Left ventricle myocardium inferior (tissue), 1 donor: ENCODE results near the gene ULK2. TPM values are rescaled to one million over a fixed set of nuclear protein-coding genes. Genes with fewer than 3 reads are reported as not detected.
A peak's percentile ranks its signal among the peaks of the same experiment; 100 is the strongest.

Source experiments
- DNase-seq: peaks from one replicate; pipeline ENCODE4 v3.0.0-alpha.2; 2020
- H3K27ac ChIP-seq: fragments of 200-600 bp; replicated peaks from 2 replicates; pipeline ENCODE4 v1.8.0; 2021
- H3K27me3 ChIP-seq: fragments of 200-600 bp; 2 replicates; pipeline ENCODE4 v1.8.0; 2021; ENCODE audit warnings: low read depth
- H3K36me3 ChIP-seq: fragments of 200-600 bp; 2 replicates; pipeline ENCODE4 v1.8.0; 2021
- H3K4me1 ChIP-seq: fragments of 200-600 bp; 2 replicates; pipeline ENCODE4 v1.8.0; 2021
- H3K4me3 ChIP-seq: fragments of 200-600 bp; 2 replicates; pipeline ENCODE4 v1.8.0; 2021; ENCODE audit warnings: mild to moderate bottlenecking, moderate library complexity
- H3K9me3 ChIP-seq: fragments of 200-600 bp; replicated peaks from 2 replicates; pipeline ENCODE4 v1.8.0; 2021
- CTCF ChIP-seq: fragments of 200-600 bp; IDR thresholded peaks from 2 replicates; pipeline ENCODE4 v1.8.0; 2021; ENCODE audit warnings: antibody characterized with exemption, mild to moderate bottlenecking, borderline replicate concordance
- intact Hi-C: fragments of 100-400 bp; cut with micrococcal nuclease; formaldehyde crosslinking; loops from one replicate; pipeline ENCODE4 v1.11.0; 2022
- total RNA-seq: library from RNA; stranded (reverse); fragmentation: NEBNext Ultra II Directional; extraction: Animal tissue kit (Norgen Biotek cat#: 25700); gene quantifications from one replicate; pipeline ENCODE4 v1.2.1, GENCODE V29; 2021
- donor health status: DM: no; HTN: yes; CAD: no; lungs with severe emphysema.

Gene ULK2
- total RNA-seq, 1 donor from 2014 or later, result 19.1 TPM

GRCh38 chr17:19744492-19744891 lies 123.2 kb downstream of the ULK2 start:
- Histone ChIP-seq H3K27ac (peak overlapping the region; percentile 53), H3K4me3 (peak overlapping the region; percentile 70), H3K27me3 (peaks cover 13% of the 10 kb centered on the region), H3K9me3 (no peaks in the 10 kb centered on the region), H3K4me1 (peaks cover 14% of the 10 kb centered on the region), H3K36me3 (no peaks in the 10 kb centered on the region)
- DNase-seq, result no peak
- TF ChIP-seq CTCF, result no peak
- intact Hi-C loops, result no loop called here

GRCh38 chr17:19743101-19744100 lies 124.3 kb downstream of the ULK2 start:
- peaks cover 14% of the 10 kb centered on the region for H3K4me1 ChIP-seq
- H3K27me3 ChIP-seq, result peaks cover 5% of the 10 kb centered on the region
- H3K27ac ChIP-seq, result no peak overlapping the region
- intact Hi-C loops, result no loop called here
- no peaks in the 10 kb centered on the region for H3K9me3 ChIP-seq
- no peak for TF ChIP-seq CTCF
- no peak for DNase-seq
- H3K4me3 ChIP-seq, result no peak overlapping the region
- no peaks in the 10 kb centered on the region for H3K36me3 ChIP-seq

GRCh38 chr17:19742495-19742894 lies 125.2 kb downstream of the ULK2 start:
- Histone ChIP-seq H3K4me3 (no peak overlapping the region), H3K9me3 (no peaks in the 10 kb centered on the region), H3K27me3 (no peaks in the 10 kb centered on the region), H3K27ac (no peak overlapping the region), H3K4me1 (peaks cover 14% of the 10 kb centered on the region), H3K36me3 (no peaks in the 10 kb centered on the region)
- intact Hi-C loops, result no loop called here
- DNase-seq, result no peak
- TF ChIP-seq CTCF, result no peak

GRCh38 chr17:19741832-19742457 lies 125.8 kb downstream of the ULK2 start:
- TF ChIP-seq CTCF, result no peak
- Histone ChIP-seq H3K27ac (no peak overlapping the region), H3K4me1 (peaks cover 14% of the 10 kb centered on the region), H3K4me3 (no peak overlapping the region), H3K36me3 (no peaks in the 10 kb centered on the region), H3K27me3 (no peaks in the 10 kb centered on the region), H3K9me3 (no peaks in the 10 kb centered on the region)
- intact Hi-C loops, result no loop called here
- DNase-seq, result no peak

GRCh38 chr17:19740933-19741332 lies 126.8 kb downstream of the ULK2 start:
- Histone ChIP-seq H3K27me3 (no peaks in the 10 kb centered on the region), H3K9me3 (no peaks in the 10 kb centered on the region), H3K36me3 (no peaks in the 10 kb centered on the region), H3K4me1 (peaks cover 14% of the 10 kb centered on the region), H3K27ac (no peak overlapping the region), H3K4me3 (no peak overlapping the region)
- intact Hi-C loops, result no loop called here
- TF ChIP-seq CTCF, result no peak
- DNase-seq, result no peak
